RWPE2 (cell line): ENCODE results near the gene TDRKH.

Experiments
- ATAC-seq: fragments of 200-7000 bp; cut with Tn5 transposase; 3 replicates; pipeline ENCODE4 v1.9.1; 2021; ENCODE audit warnings: low read depth
- DNase-seq: peaks from one replicate; pipeline ENCODE4 v3.0.0-alpha.2; 2020; ENCODE audit warnings: low spot score
- H3K27ac ChIP-seq: fragments of 450-650 bp; 2 replicates; pipeline ENCODE4 v1.5.1; 2017; ENCODE audit warnings: mild to moderate bottlenecking; ENCODE audit not compliant: poor library complexity, severe bottlenecking
- H3K27me3 ChIP-seq: fragments of 250-450 bp; sonication (Bioruptor Pico); 2 replicates; pipeline ENCODE4 v1.5.1; 2021; ENCODE audit warnings: mild to moderate bottlenecking, moderate library complexity; ENCODE audit not compliant: insufficient read depth, poor library complexity, severe bottlenecking
- H3K36me3 ChIP-seq: fragments of 250-450 bp; sonication (Bioruptor Pico); 2 replicates; pipeline ENCODE4 v1.5.1; 2020; ENCODE audit warnings: low read depth, mild to moderate bottlenecking, moderate library complexity
- H3K4me1 ChIP-seq: fragments of 250-450 bp; sonication (Bioruptor Pico); 2 replicates; pipeline ENCODE4 v1.5.1; 2021; ENCODE audit warnings: mild to moderate bottlenecking, moderate library complexity; ENCODE audit not compliant: insufficient read depth, poor library complexity, severe bottlenecking
- H3K4me3 ChIP-seq: fragments of 250-450 bp; sonication (Bioruptor Pico); 2 replicates; pipeline ENCODE4 v1.5.1; 2021; ENCODE audit warnings: mild to moderate bottlenecking, moderate library complexity; ENCODE audit not compliant: severe bottlenecking
- H3K9me3 ChIP-seq: fragments of 250-450 bp; sonication (Bioruptor Pico); 2 replicates; pipeline ENCODE4 v1.5.1; 2021; ENCODE audit warnings: mild to moderate bottlenecking, moderate library complexity; ENCODE audit not compliant: severe bottlenecking
- CTCF ChIP-seq: fragments of 450-650 bp; IDR thresholded peaks from one replicate; pipeline ENCODE4 v1.5.1; 2017; ENCODE audit warnings: mild to moderate bottlenecking, moderate library complexity; ENCODE audit not compliant: poor library complexity, severe bottlenecking

The TDRKH gene

GRCh38 chr1:151833172-151833900, 43.0 kb upstream of the TDRKH start:
- Histone ChIP-seq H3K4me3 (no peak overlapping the region), H3K4me1 (peaks cover 43% of the 10 kb centered on the region), H3K27me3 (no peaks in the 10 kb centered on the region)

GRCh38 chr1:151832318-151832980, 42.1 kb upstream of the TDRKH start:
- Histone ChIP-seq H3K27ac (no peak overlapping the region), H3K9me3 (no peaks in the 10 kb centered on the region), H3K4me3 (no peak overlapping the region), H3K4me1 (peaks cover 40% of the 10 kb centered on the region), H3K27me3 (no peaks in the 10 kb centered on the region), H3K36me3 (no peaks in the 10 kb centered on the region)
- ATAC-seq (0 out of 3 replicates have a peak, but pooled peaks have one; percentile 6), DNase-seq (peak; percentile 78)
- TF ChIP-seq CTCF, result no peak

More at GRCh38 chr1:151833172-151833900, 43.0 kb upstream of the TDRKH start:
- TF ChIP-seq CTCF, result no peak
- ATAC-seq (no peak), DNase-seq (no peak)
- H3K36me3 ChIP-seq, result no peaks in the 10 kb centered on the region
- H3K27ac ChIP-seq, result no peak overlapping the region
- H3K9me3 ChIP-seq, result no peaks in the 10 kb centered on the region

- H3K27me3 ChIP-seq, result no peaks in the 10 kb centered on the region
- no peak within 1 kb of the TSS for H3K27ac ChIP-seq
- no peak for TF ChIP-seq CTCF
- peak within 1 kb of the TSS; percentile 20 for H3K4me3 ChIP-seq
- DNase-seq (no peak), ATAC-seq (no peak)
- no peaks in the 10 kb centered on the region for H3K36me3 ChIP-seq
- peaks cover 31% of the 10 kb centered on the region for H3K4me1 ChIP-seq
- H3K9me3 ChIP-seq, result no peaks in the 10 kb centered on the region
Observed at GRCh38 chr1:151831605-151832004, 41.3 kb upstream of the TDRKH start, which contains the start of gene RORC. Gene RORC, minus strand, starts transcription at chr1:151831802. Its CDS starts 38 bp downstream, at chr1:151831764.

GRCh38 chr1:151831256-151831591, 40.9 kb upstream of the TDRKH start:
- no peak overlapping the region for H3K27ac ChIP-seq
- peaks cover 29% of the 10 kb centered on the region for H3K4me1 ChIP-seq
- no peak for TF ChIP-seq CTCF
- no peaks in the 10 kb centered on the region for H3K9me3 ChIP-seq
- H3K27me3 ChIP-seq, result no peaks in the 10 kb centered on the region
- ATAC-seq, result no peak
- peak overlapping the region; percentile 20 for H3K4me3 ChIP-seq
- DNase-seq, result no peak
- no peaks in the 10 kb centered on the region for H3K36me3 ChIP-seq

GRCh38 chr1:151830055-151830454, 39.8 kb upstream of the TDRKH start:
- no peak for DNase-seq
- no peak for TF ChIP-seq CTCF
- peaks cover 24% of the 10 kb centered on the region for H3K4me1 ChIP-seq
- ATAC-seq, result no peak
- H3K9me3 ChIP-seq, result no peaks in the 10 kb centered on the region
- H3K4me3 ChIP-seq, result no peak overlapping the region
- H3K27me3 ChIP-seq, result no peaks in the 10 kb centered on the region
- no peaks in the 10 kb centered on the region for H3K36me3 ChIP-seq
- H3K27ac ChIP-seq, result no peak overlapping the region
